Endothelial cell (in vitro differentiated cells): ENCODE measurements around the gene DIO3. TPM values are rescaled to one million over a fixed set of nuclear protein-coding genes. Genes with fewer than 3 reads are reported as not detected.

Experiments used
- DNase-seq: peaks from one replicate; pipeline ENCODE4 v3.0.0; 2021; ENCODE audit warnings: low spot score
- H3K27ac Mint-ChIP-seq: one replicate; pipeline ENCODE4 v1.8.0; 2021; ENCODE audit warnings: mixed read lengths, inconsistent platforms; ENCODE audit not compliant: unreplicated experiment
- H3K27me3 Mint-ChIP-seq: one replicate; pipeline ENCODE4 v1.8.0; 2021; ENCODE audit warnings: mild to moderate bottlenecking, moderate library complexity, mixed read lengths, inconsistent platforms; ENCODE audit not compliant: unreplicated experiment
- H3K36me3 Mint-ChIP-seq: one replicate; pipeline ENCODE4 v1.8.0; 2021; ENCODE audit warnings: mild to moderate bottlenecking, low read depth, mixed read lengths, inconsistent platforms; ENCODE audit not compliant: unreplicated experiment
- H3K4me1 Mint-ChIP-seq: one replicate; pipeline ENCODE4 v1.8.0; 2021; ENCODE audit warnings: mild to moderate bottlenecking, mixed read lengths, inconsistent platforms; ENCODE audit not compliant: unreplicated experiment
- H3K4me3 Mint-ChIP-seq: one replicate; pipeline ENCODE4 v1.8.0; 2021; ENCODE audit warnings: mild to moderate bottlenecking, mixed read lengths, inconsistent platforms; ENCODE audit not compliant: unreplicated experiment
- H3K9me3 Mint-ChIP-seq: one replicate; pipeline ENCODE4 v1.8.0; 2021; ENCODE audit warnings: mixed read lengths, inconsistent platforms; ENCODE audit not compliant: unreplicated experiment
- total RNA-seq: library from RNA; stranded (reverse); fragmentation: NEBNext Ultra II Directional; extraction: Animal tissue kit (Norgen Biotek cat#: 25700); gene quantifications from one replicate; pipeline ENCODE4 v1.2.1, GENCODE V29; 2021; ENCODE audit not compliant: unreplicated experiment
- TF ChIP-seq, protein P1 (sequence below): fragments of 200-600 bp; sonication (generic); IDR thresholded peaks from one replicate; pipeline ENCODE4 v1.5.0; 2021; ENCODE audit warnings: antibody characterized with exemption; ENCODE audit not compliant: unreplicated experiment

Gene DIO3
- total RNA-seq, 1 donor from 2014 or later, result 6.1 TPM

DNA sequence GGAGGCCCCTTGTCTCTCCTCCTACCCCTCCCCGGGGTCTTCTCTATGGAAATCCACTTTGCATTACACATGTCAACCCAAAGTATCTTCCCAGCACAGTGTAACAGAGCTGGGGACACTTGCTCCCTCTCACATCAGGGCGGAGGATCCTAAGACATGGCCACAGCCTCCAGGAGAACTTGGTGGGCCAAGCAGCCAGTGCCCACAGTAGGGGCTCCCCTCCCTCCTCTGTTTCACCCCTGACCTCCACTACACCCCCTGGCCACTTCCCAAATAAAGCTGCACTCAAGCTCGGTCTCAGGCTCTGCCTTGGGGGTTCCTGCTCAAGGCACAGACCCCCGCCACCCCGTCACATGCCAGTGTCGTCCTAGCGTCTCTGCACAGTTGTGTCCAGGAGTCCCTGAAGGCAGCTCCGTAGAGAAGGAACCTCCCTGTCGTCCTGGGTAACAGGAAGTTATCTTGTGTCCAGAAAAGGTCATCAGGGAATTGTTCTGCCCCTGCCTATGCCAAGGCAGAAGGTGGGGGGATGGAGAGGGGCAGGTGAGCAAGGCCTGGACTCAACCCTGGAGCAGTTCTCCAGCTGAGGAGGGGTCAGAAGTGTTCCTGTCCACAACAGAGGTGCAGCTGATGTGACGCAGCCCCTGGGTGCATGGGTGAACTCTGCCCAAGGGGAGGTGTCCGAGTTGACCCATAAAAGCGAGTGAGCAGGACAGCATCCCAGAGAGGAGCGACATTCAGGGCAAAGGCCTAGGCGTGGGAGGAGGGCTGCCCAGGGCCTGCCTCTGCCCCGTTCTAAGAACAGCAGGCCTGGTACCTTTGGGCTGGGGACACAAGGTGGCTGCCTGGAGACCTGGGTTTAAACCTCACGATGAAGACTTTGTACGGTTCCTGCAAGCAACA, 25.5 kb downstream of the DIO3 start:
- Mint-ChIP-seq H3K27me3 (peaks cover 12% of the 10 kb centered on the region), H3K36me3 (peaks cover 3% of the 10 kb centered on the region), H3K4me3 (no peak overlapping the region), H3K27ac (no peak overlapping the region), H3K9me3 (no peaks in the 10 kb centered on the region), H3K4me1 (peaks cover 22% of the 10 kb centered on the region)
- DNase-seq, result no peak
- TF ChIP-seq, protein P1, sequence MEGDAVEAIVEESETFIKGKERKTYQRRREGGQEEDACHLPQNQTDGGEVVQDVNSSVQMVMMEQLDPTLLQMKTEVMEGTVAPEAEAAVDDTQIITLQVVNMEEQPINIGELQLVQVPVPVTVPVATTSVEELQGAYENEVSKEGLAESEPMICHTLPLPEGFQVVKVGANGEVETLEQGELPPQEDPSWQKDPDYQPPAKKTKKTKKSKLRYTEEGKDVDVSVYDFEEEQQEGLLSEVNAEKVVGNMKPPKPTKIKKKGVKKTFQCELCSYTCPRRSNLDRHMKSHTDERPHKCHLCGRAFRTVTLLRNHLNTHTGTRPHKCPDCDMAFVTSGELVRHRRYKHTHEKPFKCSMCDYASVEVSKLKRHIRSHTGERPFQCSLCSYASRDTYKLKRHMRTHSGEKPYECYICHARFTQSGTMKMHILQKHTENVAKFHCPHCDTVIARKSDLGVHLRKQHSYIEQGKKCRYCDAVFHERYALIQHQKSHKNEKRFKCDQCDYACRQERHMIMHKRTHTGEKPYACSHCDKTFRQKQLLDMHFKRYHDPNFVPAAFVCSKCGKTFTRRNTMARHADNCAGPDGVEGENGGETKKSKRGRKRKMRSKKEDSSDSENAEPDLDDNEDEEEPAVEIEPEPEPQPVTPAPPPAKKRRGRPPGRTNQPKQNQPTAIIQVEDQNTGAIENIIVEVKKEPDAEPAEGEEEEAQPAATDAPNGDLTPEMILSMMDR, result no peak

DNA sequence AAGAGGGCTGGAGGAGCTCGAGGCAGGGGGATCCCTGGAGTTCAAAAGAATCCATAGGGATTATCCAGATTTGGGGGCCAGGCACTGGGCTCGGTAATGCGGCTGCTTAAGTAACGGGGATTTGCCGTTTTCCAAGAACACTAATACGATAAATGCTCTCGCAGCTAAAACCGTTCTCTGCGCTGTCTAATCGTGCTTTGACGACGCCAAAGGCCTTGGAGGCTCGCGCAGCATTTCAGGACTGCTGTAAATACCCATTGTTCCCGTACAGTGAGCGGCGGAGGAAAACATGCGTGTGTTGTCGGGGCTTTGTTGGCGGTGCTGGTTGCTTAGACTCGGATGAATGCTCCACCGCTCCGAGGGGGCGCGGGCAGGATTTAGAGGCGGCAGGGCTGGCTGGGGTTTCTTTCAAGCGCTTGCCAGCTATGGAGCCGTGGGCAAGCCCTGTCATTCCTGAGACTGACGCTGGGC, 26.2 kb downstream of the DIO3 start:
- H3K27me3 Mint-ChIP-seq, result peaks cover 10% of the 10 kb centered on the region
- peaks cover 22% of the 10 kb centered on the region for H3K4me1 Mint-ChIP-seq
- H3K36me3 Mint-ChIP-seq, result peaks cover 3% of the 10 kb centered on the region
- no peaks in the 10 kb centered on the region for H3K9me3 Mint-ChIP-seq
- DNase-seq, result no peak
- TF ChIP-seq, protein P1, result no peak
- H3K4me3 Mint-ChIP-seq, result no peak overlapping the region
- H3K27ac Mint-ChIP-seq, result no peak overlapping the region

DNA sequence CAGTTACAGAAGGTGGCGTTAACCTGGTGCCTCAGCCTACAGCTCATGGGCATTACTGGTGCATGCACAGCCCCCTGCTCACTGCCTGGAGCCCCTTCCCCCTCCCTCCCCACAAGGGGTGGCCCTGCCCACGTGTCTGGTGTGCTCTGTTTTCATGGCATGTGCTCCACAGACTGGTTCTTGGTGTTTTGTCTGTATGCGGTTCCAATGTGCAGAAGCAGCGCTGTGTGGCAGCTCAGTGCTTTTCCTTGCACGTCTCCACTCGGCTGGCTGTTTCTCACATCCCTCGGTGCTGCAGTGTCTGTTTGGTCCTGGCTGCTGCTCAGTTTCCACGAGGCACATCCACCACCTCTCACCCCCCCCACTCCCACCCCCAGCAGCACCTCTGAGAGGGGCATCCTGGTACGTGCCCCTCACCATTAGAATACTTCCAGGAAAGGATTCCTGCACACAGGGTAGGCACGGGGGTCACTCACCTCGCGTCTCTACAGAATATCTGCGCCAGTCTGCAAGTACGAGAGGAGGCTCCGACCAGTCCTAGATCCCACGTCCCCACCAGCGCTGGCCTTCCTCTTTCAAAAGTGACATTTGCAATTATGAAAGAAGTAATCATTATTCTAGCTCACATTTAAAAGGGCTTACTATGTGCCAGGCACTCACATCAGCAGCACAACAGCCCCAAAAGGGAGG, 27.1 kb downstream of the DIO3 start:
- Mint-ChIP-seq H3K27ac (peak overlapping the region; percentile 64), H3K9me3 (no peaks in the 10 kb centered on the region), H3K4me1 (peaks cover 22% of the 10 kb centered on the region), H3K36me3 (peaks cover 3% of the 10 kb centered on the region), H3K4me3 (no peak overlapping the region), H3K27me3 (peaks cover 10% of the 10 kb centered on the region)
- DNase-seq, result no peak
- TF ChIP-seq, protein P1, result no peak

DNA sequence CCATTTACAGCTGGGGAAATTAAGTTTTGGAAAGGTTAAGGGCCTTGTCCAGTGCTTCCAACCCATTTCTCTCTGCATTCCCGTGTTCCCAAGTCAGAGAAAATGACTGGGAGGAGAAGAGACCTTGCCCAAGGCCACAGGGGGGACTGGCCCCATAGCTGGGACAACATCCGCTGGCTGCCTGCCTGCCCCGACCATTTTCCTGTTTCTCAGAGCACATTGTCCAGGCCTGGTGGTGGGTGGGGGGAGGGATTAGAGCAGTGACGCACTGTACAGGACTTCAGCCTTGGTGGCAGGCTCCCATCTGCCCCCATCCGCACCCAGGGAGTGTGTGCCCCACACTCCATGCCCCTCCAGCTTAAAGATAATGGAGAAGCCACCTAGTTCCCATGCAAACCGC, 27.7 kb downstream of the DIO3 start:
- peak overlapping the region; percentile 64 for H3K27ac Mint-ChIP-seq
- peaks cover 3% of the 10 kb centered on the region for H3K36me3 Mint-ChIP-seq
- TF ChIP-seq, protein P1, result no peak
- no peaks in the 10 kb centered on the region for H3K9me3 Mint-ChIP-seq
- H3K4me3 Mint-ChIP-seq, result no peak overlapping the region
- peaks cover 22% of the 10 kb centered on the region for H3K4me1 Mint-ChIP-seq
- peaks cover 10% of the 10 kb centered on the region for H3K27me3 Mint-ChIP-seq
- no peak for DNase-seq
